GM21360 (cell line): Measurements from ENCODE around the gene RCOR1.
"Not testable (repeated sequence)": the region's sequence is repeated elsewhere in the genome, so short reads cannot be mapped to it uniquely, and the experiment has no call there.

ENCODE experiments used
- ATAC-seq: cut with Tn5 transposase; IDR thresholded peaks from one replicate; pipeline ENCODE4 v1.9.1; 2021; ENCODE audit warnings: mild to moderate bottlenecking, moderate library complexity; ENCODE audit not compliant: unreplicated experiment

The RCOR1 gene

GRCh38 chr14:102570334-102570995 lies 22.0 kb upstream of the RCOR1 start:
- ATAC-seq, result no peak

- ATAC-seq, result no peak
Observed at GRCh38 chr14:102571043-102571442, 21.4 kb upstream of the RCOR1 start.

GRCh38 chr14:102571478-102572042 lies 20.9 kb upstream of the RCOR1 start:
- ATAC-seq, result no peak

GRCh38 chr14:102573161-102573560 lies 19.3 kb upstream of the RCOR1 start:
- not testable (repeated sequence) for ATAC-seq

GRCh38 chr14:102573591-102574046 lies 18.8 kb upstream of the RCOR1 start:
- ATAC-seq, result no peak

- no peak for ATAC-seq
Observed at GRCh38 chr14:102574281-102575159, 17.9 kb upstream of the RCOR1 start.

GRCh38 chr14:102575160-102575845 lies 17.1 kb upstream of the RCOR1 start:
- no peak for ATAC-seq

GRCh38 chr14:102575846-102576428 lies 16.5 kb upstream of the RCOR1 start:
- not testable (repeated sequence) for ATAC-seq

GRCh38 chr14:102578821-102579220 lies 13.6 kb upstream of the RCOR1 start:
- ATAC-seq, result no peak

- no peak for ATAC-seq
Observed at GRCh38 chr14:102579696-102580549, 12.5 kb upstream of the RCOR1 start.

GRCh38 chr14:102580550-102581110 lies 11.8 kb upstream of the RCOR1 start:
- no peak for ATAC-seq

- ATAC-seq, result no peak
Observed at GRCh38 chr14:102581193-102581592, 11.3 kb upstream of the RCOR1 start.

GRCh38 chr14:102583726-102584125 lies 8.7 kb upstream of the RCOR1 start:
- ATAC-seq, result no peak

GRCh38 chr14:102584871-102585869 lies 7.3 kb upstream of the RCOR1 start:
- ATAC-seq, result no peak

- no peak for ATAC-seq
Observed at GRCh38 chr14:102586420-102587104, 5.9 kb upstream of the RCOR1 start.

GRCh38 chr14:102588821-102589220 lies 3.6 kb upstream of the RCOR1 start:
- no peak for ATAC-seq

- ATAC-seq, result no peak
Observed at GRCh38 chr14:102589761-102590290, 2.6 kb upstream of the RCOR1 start.
